ENCODE data around the gene SLC39A1. TPM values are rescaled to one million over a fixed set of nuclear protein-coding genes. Genes with fewer than 3 reads are reported as not detected.

Gene SLC39A1
- total RNA-seq, 8 experiments from 2014 or later: 36.6 to 117 (median 57.0) TPM

DNA sequence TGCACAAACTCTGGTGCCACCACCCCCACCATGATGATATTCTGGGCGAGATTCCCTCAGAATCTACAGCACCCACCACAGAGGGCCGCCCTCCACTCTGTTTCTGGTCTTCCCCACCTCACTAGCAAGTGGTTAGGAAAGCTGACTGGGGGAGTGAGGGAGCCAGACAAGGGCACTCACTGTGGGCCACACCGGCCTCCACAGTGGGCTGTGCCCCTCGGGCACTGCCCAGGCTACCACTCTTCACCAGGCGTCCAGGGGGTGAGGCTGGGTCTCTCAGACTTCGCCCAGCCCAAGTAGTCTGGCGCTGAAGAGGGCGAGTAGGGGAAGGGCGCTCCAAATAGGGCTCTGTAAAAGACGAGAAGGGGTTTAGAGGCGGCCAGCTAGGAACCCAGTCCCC, 29.4 kb downstream of the SLC39A1 start:
- no peaks in the 10 kb centered on the region for H3K4me1 ChIP-seq (replicated peaks in 1 of 2)
- no peak overlapping the region for H3K27ac ChIP-seq
- no peak overlapping the region for H3K4me3 ChIP-seq
- ATAC-seq (replicated peaks in 6 of 8): no peak
- 82 to 97% (median 92%) methylated on average over 2 to 9 of the region's 11 CpGs; no CpG with 5 or more reads in 6 of the 10 experiments for WGBS, 10 experiments
- in situ Hi-C loops (cut with MboI; ENCODE audit: low pct_unique_long_range_greater_than_20kb in 2 of 9, low sequenced_read_pairs in 9 of 9, unreplicated experiment in 9 of 9): loop anchor here in 2 of 9 experiments (25.0 kb wide), 1 partner anchor 122 kb away; no protein-coding TSS in a partner anchor

- peak in 2 of 8 experiments; percentile 19 to 20 for ATAC-seq (replicated peaks in 6 of 8)
- Histone ChIP-seq H3K4me1 (replicated peaks in 1 of 2) (peaks cover 0 to 2% of the 10 kb centered on the region in 2 donors), H3K27ac (no peak overlapping the region), H3K4me3 (no peak overlapping the region)
- in situ Hi-C loops (cut with MboI; ENCODE audit: low pct_unique_long_range_greater_than_20kb in 2 of 9, low sequenced_read_pairs in 9 of 9, unreplicated experiment in 9 of 9): loop anchor here in 2 of 9 experiments (25.0 kb wide), 1 partner anchor 121 kb away; no protein-coding TSS in a partner anchor
- WGBS, 10 experiments: 100% methylated on average over 1 of the region's 14 CpGs; no CpG with 5 or more reads in 9 of the 10 experiments
Measured at GRCh38 chr1:153933430-153933829, 29.9 kb downstream of the SLC39A1 start.

GRCh38 chr1:153932156-153933131, 30.9 kb downstream of the SLC39A1 start:
- no peak overlapping the region for H3K4me3 ChIP-seq
- ATAC-seq (replicated peaks in 6 of 8): no peak
- WGBS, 10 experiments: 96 to 100% (median 97%) methylated on average over 2 to 10 of the region's 18 CpGs; no CpG with 5 or more reads in 7 of the 10 experiments
- in situ Hi-C loops (cut with MboI; ENCODE audit: low pct_unique_long_range_greater_than_20kb in 2 of 9, low sequenced_read_pairs in 9 of 9, unreplicated experiment in 9 of 9): loop anchor here in 2 of 9 experiments (25.0 kb wide), 1 partner anchor 120 kb away; no protein-coding TSS in a partner anchor
- peaks cover 0 to 7% of the 10 kb centered on the region in 2 donors for H3K4me1 ChIP-seq (replicated peaks in 1 of 2)
- H3K27ac ChIP-seq: no peak overlapping the region

DNA sequence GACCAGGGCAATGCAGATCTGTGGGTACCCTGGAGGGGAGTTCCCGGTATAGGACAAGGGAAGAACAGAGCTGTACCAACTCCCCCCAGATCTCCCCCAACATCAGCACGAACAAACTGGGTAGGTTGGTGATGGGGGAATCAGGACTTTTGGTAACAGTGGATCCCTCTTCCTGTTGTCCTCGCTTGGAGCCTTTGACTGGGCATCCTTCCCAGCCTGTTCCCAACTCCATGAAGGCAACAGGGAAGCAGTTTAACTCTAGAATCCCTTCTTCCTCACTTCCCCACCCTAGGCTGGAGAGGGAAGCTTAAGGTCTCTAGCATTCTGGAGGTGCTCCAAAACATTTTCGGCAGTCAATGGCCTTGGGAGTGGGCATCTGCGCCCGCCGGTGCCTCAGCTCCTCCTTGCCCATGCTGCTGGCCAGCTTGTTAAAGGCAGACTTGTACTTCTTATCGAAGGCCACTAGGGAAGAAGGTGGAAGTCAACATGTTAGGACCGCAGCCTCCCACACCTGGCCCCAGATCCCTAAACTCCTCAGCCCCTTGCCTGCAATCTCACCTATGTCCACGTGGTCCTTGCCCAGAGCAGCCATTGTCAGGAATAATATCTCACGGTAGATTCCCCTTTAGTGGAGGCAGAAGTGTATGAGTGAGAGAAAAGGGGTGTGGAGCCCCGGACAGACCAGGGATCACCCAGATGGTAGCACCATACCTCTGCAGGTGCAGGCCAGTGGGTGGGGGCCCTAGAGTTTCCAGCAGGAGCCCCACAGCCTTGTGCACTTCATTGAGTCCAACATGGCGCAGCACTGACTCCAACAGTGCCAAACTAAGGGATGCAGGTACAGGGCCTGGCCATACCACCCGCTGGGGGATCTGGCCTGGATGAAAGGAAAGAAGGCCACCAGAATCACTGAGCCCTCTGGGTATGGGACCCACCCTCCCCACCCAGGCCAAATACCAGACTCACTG, 33.1 kb downstream of the SLC39A1 start:
- Histone ChIP-seq H3K27ac (no peak overlapping the region), H3K4me3 (no peak overlapping the region), H3K4me1 (replicated peaks in 1 of 2) (peaks cover 0 to 7% of the 10 kb centered on the region in 2 donors)
- 40 to 92% (median 87%) methylated on average over 1 to 11 of the region's 14 CpGs; no CpG with 5 or more reads in 3 of the 10 experiments for WGBS, 10 experiments
- in situ Hi-C loops (cut with MboI; ENCODE audit: low pct_unique_long_range_greater_than_20kb in 2 of 9, low sequenced_read_pairs in 9 of 9, unreplicated experiment in 9 of 9): loop anchor here in 2 of 9 experiments (25.0 kb wide), 1 partner anchor 118 kb away; no protein-coding TSS in a partner anchor
- ATAC-seq (replicated peaks in 6 of 8): peak in 2 of 8 experiments; percentile 10 to 19

DNA sequence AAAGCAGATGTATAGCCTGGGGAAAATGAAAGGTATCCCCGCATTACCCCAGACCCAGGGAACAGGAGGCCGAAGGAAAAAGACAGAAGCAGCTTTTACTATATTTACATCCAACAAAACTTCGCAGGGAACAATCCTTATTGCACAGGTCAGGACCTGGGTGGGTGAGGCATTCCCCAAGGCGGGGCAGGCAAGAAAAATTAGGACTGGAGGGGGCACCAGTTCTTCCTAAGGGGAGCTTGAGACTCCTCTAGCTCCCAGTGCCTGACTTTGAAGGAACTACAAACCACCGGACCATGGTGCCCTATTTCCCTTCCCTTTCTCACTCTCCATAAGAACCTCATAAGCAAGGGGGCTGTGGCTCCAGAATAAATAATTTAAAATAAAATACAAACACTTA, 33.9 kb downstream of the SLC39A1 start:
- WGBS, 10 experiments: 89 to 100% (median 93%) methylated on average over 2 to 5 of the region's 5 CpGs; no CpG with 5 or more reads in 4 of the 10 experiments
- Histone ChIP-seq H3K4me1 (replicated peaks in 1 of 2) (peaks cover 0 to 7% of the 10 kb centered on the region in 2 donors), H3K27ac (no peak overlapping the region), H3K4me3 (no peak overlapping the region)
- no peak for ATAC-seq (replicated peaks in 6 of 8)
- in situ Hi-C loops (cut with MboI; ENCODE audit: low pct_unique_long_range_greater_than_20kb in 2 of 9, low sequenced_read_pairs in 9 of 9, unreplicated experiment in 9 of 9): loop anchor here in 2 of 9 experiments (25.0 kb wide), 1 partner anchor 117 kb away; no protein-coding TSS in a partner anchor

DNA sequence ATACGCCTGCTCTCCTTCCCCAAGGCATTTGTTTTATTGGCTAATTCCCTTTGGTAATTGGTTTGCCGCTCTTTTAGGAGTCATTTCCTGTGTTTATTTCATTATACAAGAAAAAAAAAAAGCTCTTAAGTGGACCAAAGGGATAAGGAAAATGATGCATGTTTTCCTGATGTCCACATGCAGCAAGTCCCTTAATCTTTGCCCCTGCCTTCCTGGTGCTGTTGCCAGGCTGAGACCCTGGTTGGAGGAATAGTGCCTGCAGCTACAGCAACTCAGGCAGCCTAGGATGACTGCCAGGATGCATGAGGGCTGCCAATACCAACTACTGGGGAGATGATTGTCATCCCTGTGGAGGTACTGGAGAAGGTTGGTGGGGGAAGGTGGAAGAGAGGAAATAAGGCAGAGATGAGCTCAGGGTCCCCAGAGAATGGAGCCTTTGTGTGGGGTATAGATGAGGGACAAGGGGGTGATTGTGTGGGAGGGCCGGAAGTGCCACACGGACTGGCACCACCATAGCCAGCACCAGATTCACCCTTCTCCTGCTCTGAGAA, 34.5 kb downstream of the SLC39A1 start:
- Histone ChIP-seq H3K4me1 (replicated peaks in 1 of 2) (peaks cover 4 to 9% of the 10 kb centered on the region in 2 donors), H3K27ac (no peak overlapping the region), H3K4me3 (no peak overlapping the region)
- ATAC-seq (replicated peaks in 6 of 8): no peak
- 0 to 100% (median 80%) methylated on average over 1 to 4 of the region's 4 CpGs; no CpG with 5 or more reads in 1 of the 10 experiments for WGBS, 10 experiments
- in situ Hi-C loops (cut with MboI; ENCODE audit: low pct_unique_long_range_greater_than_20kb in 2 of 9, low sequenced_read_pairs in 9 of 9, unreplicated experiment in 9 of 9): loop anchor here in 2 of 9 experiments (25.0 kb wide), 1 partner anchor 117 kb away; no protein-coding TSS in a partner anchor

DNA sequence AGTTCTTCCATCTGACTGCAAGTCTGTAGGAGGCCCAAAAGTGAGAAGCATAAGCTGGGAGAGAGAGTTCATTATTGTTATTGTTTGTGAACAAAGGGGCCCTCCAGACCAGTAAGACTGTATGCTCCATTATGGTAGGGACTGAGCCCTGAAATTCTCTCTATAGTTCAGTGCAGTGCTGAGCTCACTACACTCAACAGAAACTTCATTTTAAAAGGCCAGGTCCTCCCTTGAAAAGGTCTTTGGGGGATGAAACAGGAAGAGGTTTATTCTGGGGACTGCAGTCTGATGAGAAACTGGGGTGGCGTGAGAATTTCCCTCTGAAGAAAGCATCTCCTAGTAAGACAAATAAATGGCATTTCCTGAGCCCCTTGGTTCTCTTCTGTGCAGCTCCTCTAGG, 35.1 kb downstream of the SLC39A1 start:
- H3K27ac ChIP-seq: no peak overlapping the region
- in situ Hi-C loops (cut with MboI; ENCODE audit: low pct_unique_long_range_greater_than_20kb in 2 of 9, low sequenced_read_pairs in 9 of 9, unreplicated experiment in 9 of 9): loop anchor here in 2 of 9 experiments (25.0 kb wide), 1 partner anchor 116 kb away; no protein-coding TSS in a partner anchor
- WGBS, 10 experiments: 60 to 100% (median 100%) methylated on average over 1 of the region's 1 CpG; no CpG with 5 or more reads in 3 of the 10 experiments
- peaks cover 5 to 11% of the 10 kb centered on the region in 2 donors for H3K4me1 ChIP-seq (replicated peaks in 1 of 2)
- no peak for ATAC-seq (replicated peaks in 6 of 8)
- H3K4me3 ChIP-seq: no peak overlapping the region

DNA sequence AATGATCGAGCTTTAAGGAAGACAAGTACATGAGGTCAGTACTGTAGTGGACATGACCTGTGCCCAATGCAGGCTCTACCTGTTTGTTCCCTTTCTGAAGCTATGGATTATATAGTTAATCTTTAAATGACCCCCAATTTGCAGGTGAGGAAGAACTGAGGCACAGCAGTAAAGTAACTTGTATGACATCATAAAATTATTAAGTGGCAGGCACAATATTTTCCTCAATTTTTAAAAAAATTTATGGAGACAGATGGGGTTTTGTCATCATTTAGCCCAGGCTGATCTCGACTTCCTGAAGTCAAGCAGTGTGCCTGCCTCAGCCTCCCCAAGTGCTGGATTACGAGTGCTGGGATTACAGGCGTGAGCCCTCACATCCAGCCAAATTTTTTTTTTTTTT, 36.9 kb downstream of the SLC39A1 start:
- no peak overlapping the region for H3K4me3 ChIP-seq
- 40 to 100% (median 80%) methylated on average over 1 to 4 of the region's 4 CpGs; no CpG with 5 or more reads in 1 of the 10 experiments for WGBS, 10 experiments
- in situ Hi-C loops (cut with MboI; ENCODE audit: low pct_unique_long_range_greater_than_20kb in 2 of 9, low sequenced_read_pairs in 9 of 9, unreplicated experiment in 9 of 9): loop anchor here in 2 of 9 experiments (25.0 kb wide), 1 partner anchor 114 kb away; no protein-coding TSS in a partner anchor
- no peak overlapping the region for H3K27ac ChIP-seq
- peaks cover 5 to 11% of the 10 kb centered on the region in 2 donors for H3K4me1 ChIP-seq (replicated peaks in 1 of 2)
- ATAC-seq (replicated peaks in 6 of 8): no peak

GRCh38 chr1:153922972-153923925, 40.1 kb downstream of the SLC39A1 start, which contains the start of gene GATAD2B:
GATAD2B (minus strand) TSS chr1:153922972; CDS start chr1:153828347, 94,625 bp downstream.
- in situ Hi-C loops (cut with MboI; ENCODE audit: low pct_unique_long_range_greater_than_20kb in 2 of 9, low sequenced_read_pairs in 9 of 9, unreplicated experiment in 9 of 9): no loop called here
- H3K4me3 ChIP-seq: peak within 1 kb of the TSS; percentile 52 to 69 (median 60)
- WGBS, 10 experiments: 0 to 5% (median 2%) methylated on average over 1 to 26 of the region's 53 CpGs; no CpG with 5 or more reads in 1 of the 10 experiments
- H3K4me1 ChIP-seq (replicated peaks in 1 of 2): peaks cover 27 to 29% of the 10 kb centered on the region in 2 donors
- peak within 1 kb of the TSS; percentile 85 to 93 for H3K27ac ChIP-seq
- ATAC-seq (replicated peaks in 6 of 8): peak; percentile 90 to 96 (median 96)

- ATAC-seq (replicated peaks in 6 of 8): peak; percentile 9 to 67 (median 60)
Measured at GRCh38 chr1:153922076-153922971, 41.0 kb downstream of the SLC39A1 start.

More at GRCh38 chr1:153922076-153922971, 41.0 kb downstream of the SLC39A1 start:
- Histone ChIP-seq H3K4me1 (replicated peaks in 1 of 2) (peaks cover 24 to 29% of the 10 kb centered on the region in 2 donors), H3K4me3 (peak overlapping the region; percentile 52 to 69 (median 58)), H3K27ac (peak overlapping the region; percentile 85 to 93)
- in situ Hi-C loops (cut with MboI; ENCODE audit: low pct_unique_long_range_greater_than_20kb in 2 of 9, low sequenced_read_pairs in 9 of 9, unreplicated experiment in 9 of 9): no loop called here
- WGBS, 10 experiments: 0% methylated on average over 1 to 4 of the region's 86 CpGs; no CpG with 5 or more reads in 6 of the 10 experiments

Measured in motor neuron (in vitro differentiated cells).